ENCODE measurements around the gene MZB1. TPM values are rescaled to one million over a fixed set of nuclear protein-coding genes. Genes with fewer than 3 reads are reported as not detected.

MZB1 gene
- total and polyA plus RNA-seq, 2 of the 8 experiments (the other 6 are each of a cell fraction or from before 2014, with no cell fraction given) = 0.39 to 0.47 TPM

DNA sequence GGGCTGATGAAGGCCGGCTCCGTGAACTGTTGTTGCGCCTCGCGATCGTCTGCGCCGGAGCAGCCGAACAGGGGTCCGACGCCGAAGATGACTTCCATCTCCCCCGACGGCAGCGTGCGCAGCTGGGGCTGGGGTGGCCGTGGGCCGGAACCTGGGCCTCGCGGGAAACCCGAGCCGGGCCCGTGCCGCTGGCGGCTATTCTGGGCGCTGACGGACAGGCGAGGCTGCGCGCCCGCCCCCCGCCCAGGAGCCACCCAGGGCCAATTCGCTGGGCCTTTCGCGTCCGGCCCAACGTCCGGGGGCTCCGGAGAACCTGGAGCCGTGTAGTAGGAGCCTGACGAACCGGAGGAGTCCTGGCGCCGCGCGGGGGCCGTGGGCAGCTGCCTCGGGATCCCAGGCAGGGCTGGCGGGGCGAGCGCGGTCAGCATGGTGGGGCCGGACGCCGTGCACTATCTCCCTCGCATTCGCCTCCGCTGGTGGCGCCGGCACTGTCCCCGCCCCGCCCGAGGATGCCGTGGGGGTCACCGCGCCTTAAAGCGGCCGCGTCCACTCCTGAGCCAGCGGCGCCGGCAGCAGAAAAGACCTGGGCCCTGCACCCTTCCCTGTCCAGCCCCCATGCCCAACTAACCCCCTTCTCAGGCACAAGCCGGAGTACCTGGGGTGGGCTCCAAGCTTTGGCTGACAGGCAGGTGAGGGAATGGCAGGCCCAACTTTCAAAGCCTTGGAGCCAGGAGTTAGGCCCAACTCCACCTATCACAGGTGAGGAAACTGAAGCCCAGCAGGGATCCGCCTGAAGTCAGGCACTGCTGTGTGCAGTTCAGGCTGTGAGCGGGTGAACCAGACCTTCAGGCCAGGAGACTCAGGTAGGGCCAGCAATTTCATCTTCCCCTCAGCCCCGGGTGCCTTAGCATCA, 5.2 kb upstream of the MZB1 start, which contains the start of gene PROB1 (continued):
- TF ChIP-seq, protein P1, sequence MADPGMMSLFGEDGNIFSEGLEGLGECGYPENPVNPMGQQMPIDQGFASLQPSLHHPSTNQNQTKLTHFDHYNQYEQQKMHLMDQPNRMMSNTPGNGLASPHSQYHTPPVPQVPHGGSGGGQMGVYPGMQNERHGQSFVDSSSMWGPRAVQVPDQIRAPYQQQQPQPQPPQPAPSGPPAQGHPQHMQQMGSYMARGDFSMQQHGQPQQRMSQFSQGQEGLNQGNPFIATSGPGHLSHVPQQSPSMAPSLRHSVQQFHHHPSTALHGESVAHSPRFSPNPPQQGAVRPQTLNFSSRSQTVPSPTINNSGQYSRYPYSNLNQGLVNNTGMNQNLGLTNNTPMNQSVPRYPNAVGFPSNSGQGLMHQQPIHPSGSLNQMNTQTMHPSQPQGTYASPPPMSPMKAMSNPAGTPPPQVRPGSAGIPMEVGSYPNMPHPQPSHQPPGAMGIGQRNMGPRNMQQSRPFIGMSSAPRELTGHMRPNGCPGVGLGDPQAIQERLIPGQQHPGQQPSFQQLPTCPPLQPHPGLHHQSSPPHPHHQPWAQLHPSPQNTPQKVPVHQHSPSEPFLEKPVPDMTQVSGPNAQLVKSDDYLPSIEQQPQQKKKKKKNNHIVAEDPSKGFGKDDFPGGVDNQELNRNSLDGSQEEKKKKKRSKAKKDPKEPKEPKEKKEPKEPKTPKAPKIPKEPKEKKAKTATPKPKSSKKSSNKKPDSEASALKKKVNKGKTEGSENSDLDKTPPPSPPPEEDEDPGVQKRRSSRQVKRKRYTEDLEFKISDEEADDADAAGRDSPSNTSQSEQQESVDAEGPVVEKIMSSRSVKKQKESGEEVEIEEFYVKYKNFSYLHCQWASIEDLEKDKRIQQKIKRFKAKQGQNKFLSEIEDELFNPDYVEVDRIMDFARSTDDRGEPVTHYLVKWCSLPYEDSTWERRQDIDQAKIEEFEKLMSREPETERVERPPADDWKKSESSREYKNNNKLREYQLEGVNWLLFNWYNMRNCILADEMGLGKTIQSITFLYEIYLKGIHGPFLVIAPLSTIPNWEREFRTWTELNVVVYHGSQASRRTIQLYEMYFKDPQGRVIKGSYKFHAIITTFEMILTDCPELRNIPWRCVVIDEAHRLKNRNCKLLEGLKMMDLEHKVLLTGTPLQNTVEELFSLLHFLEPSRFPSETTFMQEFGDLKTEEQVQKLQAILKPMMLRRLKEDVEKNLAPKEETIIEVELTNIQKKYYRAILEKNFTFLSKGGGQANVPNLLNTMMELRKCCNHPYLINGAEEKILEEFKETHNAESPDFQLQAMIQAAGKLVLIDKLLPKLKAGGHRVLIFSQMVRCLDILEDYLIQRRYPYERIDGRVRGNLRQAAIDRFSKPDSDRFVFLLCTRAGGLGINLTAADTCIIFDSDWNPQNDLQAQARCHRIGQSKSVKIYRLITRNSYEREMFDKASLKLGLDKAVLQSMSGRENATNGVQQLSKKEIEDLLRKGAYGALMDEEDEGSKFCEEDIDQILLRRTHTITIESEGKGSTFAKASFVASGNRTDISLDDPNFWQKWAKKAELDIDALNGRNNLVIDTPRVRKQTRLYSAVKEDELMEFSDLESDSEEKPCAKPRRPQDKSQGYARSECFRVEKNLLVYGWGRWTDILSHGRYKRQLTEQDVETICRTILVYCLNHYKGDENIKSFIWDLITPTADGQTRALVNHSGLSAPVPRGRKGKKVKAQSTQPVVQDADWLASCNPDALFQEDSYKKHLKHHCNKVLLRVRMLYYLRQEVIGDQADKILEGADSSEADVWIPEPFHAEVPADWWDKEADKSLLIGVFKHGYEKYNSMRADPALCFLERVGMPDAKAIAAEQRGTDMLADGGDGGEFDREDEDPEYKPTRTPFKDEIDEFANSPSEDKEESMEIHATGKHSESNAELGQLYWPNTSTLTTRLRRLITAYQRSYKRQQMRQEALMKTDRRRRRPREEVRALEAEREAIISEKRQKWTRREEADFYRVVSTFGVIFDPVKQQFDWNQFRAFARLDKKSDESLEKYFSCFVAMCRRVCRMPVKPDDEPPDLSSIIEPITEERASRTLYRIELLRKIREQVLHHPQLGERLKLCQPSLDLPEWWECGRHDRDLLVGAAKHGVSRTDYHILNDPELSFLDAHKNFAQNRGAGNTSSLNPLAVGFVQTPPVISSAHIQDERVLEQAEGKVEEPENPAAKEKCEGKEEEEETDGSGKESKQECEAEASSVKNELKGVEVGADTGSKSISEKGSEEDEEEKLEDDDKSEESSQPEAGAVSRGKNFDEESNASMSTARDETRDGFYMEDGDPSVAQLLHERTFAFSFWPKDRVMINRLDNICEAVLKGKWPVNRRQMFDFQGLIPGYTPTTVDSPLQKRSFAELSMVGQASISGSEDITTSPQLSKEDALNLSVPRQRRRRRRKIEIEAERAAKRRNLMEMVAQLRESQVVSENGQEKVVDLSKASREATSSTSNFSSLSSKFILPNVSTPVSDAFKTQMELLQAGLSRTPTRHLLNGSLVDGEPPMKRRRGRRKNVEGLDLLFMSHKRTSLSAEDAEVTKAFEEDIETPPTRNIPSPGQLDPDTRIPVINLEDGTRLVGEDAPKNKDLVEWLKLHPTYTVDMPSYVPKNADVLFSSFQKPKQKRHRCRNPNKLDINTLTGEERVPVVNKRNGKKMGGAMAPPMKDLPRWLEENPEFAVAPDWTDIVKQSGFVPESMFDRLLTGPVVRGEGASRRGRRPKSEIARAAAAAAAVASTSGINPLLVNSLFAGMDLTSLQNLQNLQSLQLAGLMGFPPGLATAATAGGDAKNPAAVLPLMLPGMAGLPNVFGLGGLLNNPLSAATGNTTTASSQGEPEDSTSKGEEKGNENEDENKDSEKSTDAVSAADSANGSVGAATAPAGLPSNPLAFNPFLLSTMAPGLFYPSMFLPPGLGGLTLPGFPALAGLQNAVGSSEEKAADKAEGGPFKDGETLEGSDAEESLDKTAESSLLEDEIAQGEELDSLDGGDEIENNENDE (IDR thresholded peaks at IDR 0.05; ENCODE audit: insufficient replicate concordance, low read length) = no peak
- TF ChIP-seq EGR1 (IDR thresholded peaks at IDR 0.05; ENCODE audit: borderline replicate concordance, low read depth, low read length) (no peak), ASH2L (IDR thresholded peaks at IDR 0.05; ENCODE audit: low read length) (peak; percentile 27), SP1 (IDR thresholded peaks at IDR 0.05; ENCODE audit: low read depth, low read length) (no peak), CBX5 (IDR thresholded peaks at IDR 0.05; ENCODE audit: low read depth, low read length) (no peak), RBBP5 (IDR thresholded peaks at IDR 0.05; ENCODE audit: borderline replicate concordance, low read depth, low read length) (no peak), YY1 (IDR thresholded peaks at IDR 0.05; ENCODE audit: low read depth, low read length) (no peak), GABPA (IDR thresholded peaks at IDR 0.05; ENCODE audit: borderline replicate concordance, insufficient read depth, low read length) (0 out of 2 replicates have a peak, but pooled peaks have one; percentile 10)
- TF ChIP-seq, protein P2, sequence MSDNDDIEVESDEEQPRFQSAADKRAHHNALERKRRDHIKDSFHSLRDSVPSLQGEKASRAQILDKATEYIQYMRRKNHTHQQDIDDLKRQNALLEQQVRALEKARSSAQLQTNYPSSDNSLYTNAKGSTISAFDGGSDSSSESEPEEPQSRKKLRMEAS (IDR thresholded peaks at IDR 0.05) = 0 out of 2 replicates have a peak, but pooled peaks have one; percentile 12
